DOHH2 (cell line): ENCODE measurements around the gene TNK2.
"Not testable (repeated sequence)": the region's sequence is repeated elsewhere in the genome, so short reads cannot be mapped to it uniquely, and the experiment has no call there.

Experiments
- H3F3A ChIP-seq: fragments of 200-600 bp; sonication (generic), shearing (Covaris generic); 2 replicates; pipeline ENCODE4 v1.6.0; 2016; ENCODE audit warnings: antibody characterized with exemption, mild to moderate bottlenecking; ENCODE audit not compliant: control insufficient read depth, insufficient read depth
- H3K27ac ChIP-seq: fragments of 200-600 bp; sonication (generic); 2 replicates; pipeline ENCODE4 v1.5.1; 2014; ENCODE audit warnings: low read depth, mild to moderate bottlenecking, low read length, moderate library complexity
- H3K27me3 ChIP-seq: fragments of 200-600 bp; sonication (generic); 2 replicates; pipeline ENCODE4 v1.6.1; 2014; ENCODE audit warnings: mild to moderate bottlenecking, low read length, mixed read lengths; ENCODE audit not compliant: control insufficient read depth
- H3K36me3 ChIP-seq: fragments of 200-600 bp; sonication (generic); 2 replicates; pipeline ENCODE4 v1.6.1; 2014; ENCODE audit warnings: mild to moderate bottlenecking, low read length, moderate library complexity, mixed read lengths; ENCODE audit not compliant: control insufficient read depth
- H3K4me1 ChIP-seq: fragments of 200-600 bp; sonication (generic); 2 replicates; pipeline ENCODE4 v1.6.1; 2014; ENCODE audit warnings: mild to moderate bottlenecking, low read length, mixed read lengths; ENCODE audit not compliant: control insufficient read depth
- H3K4me2 ChIP-seq: fragments of 200-600 bp; sonication (generic); 2 replicates; pipeline ENCODE4 v1.6.0; 2014; ENCODE audit warnings: mild to moderate bottlenecking, low read length, moderate library complexity
- H3K4me3 ChIP-seq: fragments of 200-600 bp; sonication (generic); 2 replicates; pipeline ENCODE4 v1.5.1; 2014; ENCODE audit warnings: mild to moderate bottlenecking, low read length, mixed read lengths
- H3K79me2 ChIP-seq: fragments of 200-600 bp; sonication (generic); 2 replicates; pipeline ENCODE4 v1.6.1; 2014; ENCODE audit warnings: mild to moderate bottlenecking, low read length, mixed read lengths; ENCODE audit not compliant: control insufficient read depth
- H3K9me2 ChIP-seq: fragments of 200-600 bp; sonication (generic); replicated peaks from 2 replicates; pipeline ENCODE4 v1.6.1; 2014; ENCODE audit warnings: mild to moderate bottlenecking, low read length, mixed read lengths; ENCODE audit not compliant: control insufficient read depth
- H3K9me3 ChIP-seq: fragments of 200-600 bp; sonication (generic); 2 replicates; pipeline ENCODE4 v1.6.1; 2014; ENCODE audit warnings: antibody characterized with exemption, low read length, mixed read lengths; ENCODE audit not compliant: control insufficient read depth, insufficient read depth
- H4K20me1 ChIP-seq: fragments of 200-600 bp; sonication (generic); 2 replicates; pipeline ENCODE4 v1.6.0; 2014; ENCODE audit warnings: low read depth, mild to moderate bottlenecking, antibody characterized with exemption, low read length, moderate library complexity; ENCODE audit not compliant: control insufficient read depth, insufficient read depth
- CTCF ChIP-seq: fragments of 200-600 bp; sonication (generic); IDR thresholded peaks from one replicate; pipeline ENCODE4 v1.5.1; 2014; ENCODE audit warnings: antibody characterized with exemption, mild to moderate bottlenecking, low read depth, low read length; ENCODE audit not compliant: poor library complexity, severe bottlenecking
- EZH2phosphoT487 ChIP-seq: fragments of 200-600 bp; sonication (generic); IDR thresholded peaks from 2 replicates; pipeline ENCODE4 v1.6.1; 2017; ENCODE audit warnings: borderline replicate concordance, mild to moderate bottlenecking, antibody characterized with exemption, low read length, moderate library complexity, mixed read lengths

TNK2 gene

GRCh38 chr3:195916291-195916690 is 7.9 kb upstream of the TNK2 start:
- Histone ChIP-seq H3K4me2 (no peak overlapping the region), H3K79me2 (no peaks in the 10 kb centered on the region), H3K9me3 (no peaks in the 10 kb centered on the region), H3F3A (no peaks in the 10 kb centered on the region), H3K27me3 (peaks cover 16% of the 10 kb centered on the region), H4K20me1 (no peaks in the 10 kb centered on the region), H3K27ac (no peak overlapping the region), H3K4me3 (no peak overlapping the region), H3K4me1 (peaks cover 8% of the 10 kb centered on the region), H3K9me2 (no peaks in the 10 kb centered on the region), H3K36me3 (no peaks in the 10 kb centered on the region)
- TF ChIP-seq CTCF (no peak), EZH2phosphoT487 (no peak)

GRCh38 chr3:195914648-195915473 is 6.5 kb upstream of the TNK2 start:
- H4K20me1 ChIP-seq, result no peaks in the 10 kb centered on the region
- H3K4me1 ChIP-seq, result peaks cover 13% of the 10 kb centered on the region
- no peaks in the 10 kb centered on the region for H3K79me2 ChIP-seq
- no peak overlapping the region for H3K27ac ChIP-seq
- H3K9me2 ChIP-seq, result no peaks in the 10 kb centered on the region
- H3K4me2 ChIP-seq, result peak overlapping the region; percentile 35; the same call in 1 of the 2 replicates
- no peaks in the 10 kb centered on the region for H3F3A ChIP-seq
- H3K27me3 ChIP-seq, result peaks cover 16% of the 10 kb centered on the region
- TF ChIP-seq EZH2phosphoT487, result no peak
- TF ChIP-seq CTCF, result peak; percentile 96
- H3K36me3 ChIP-seq, result no peaks in the 10 kb centered on the region
- H3K9me3 ChIP-seq, result no peaks in the 10 kb centered on the region
- H3K4me3 ChIP-seq, result no peak overlapping the region

- H3K27me3 ChIP-seq, result peaks cover 16% of the 10 kb centered on the region
- H3K9me3 ChIP-seq, H3K36me3 ChIP-seq, H3K9me2 ChIP-seq, H3F3A ChIP-seq, H3K79me2 ChIP-seq, H3K27ac ChIP-seq, H4K20me1 ChIP-seq, H3K4me3 ChIP-seq, H3K4me2 ChIP-seq: not testable (repeated sequence)
- H3K4me1 ChIP-seq, result peaks cover 15% of the 10 kb centered on the region
Measured at GRCh38 chr3:195914146-195914545, 5.8 kb upstream of the TNK2 start.

- no peak overlapping the region for H3K4me2 ChIP-seq
- H3K9me2 ChIP-seq, result no peaks in the 10 kb centered on the region
- no peaks in the 10 kb centered on the region for H3K9me3 ChIP-seq
Measured at GRCh38 chr3:195913382-195913781, 5.0 kb upstream of the TNK2 start.

More at GRCh38 chr3:195913382-195913781, 5.0 kb upstream of the TNK2 start:
- TF ChIP-seq CTCF (no peak), EZH2phosphoT487 (no peak)
- Histone ChIP-seq H3K27ac (no peak overlapping the region), H3K36me3 (no peaks in the 10 kb centered on the region), H3K27me3 (peaks cover 17% of the 10 kb centered on the region), H3F3A (no peaks in the 10 kb centered on the region), H3K4me3 (no peak overlapping the region), H3K79me2 (no peaks in the 10 kb centered on the region), H4K20me1 (no peaks in the 10 kb centered on the region), H3K4me1 (peaks cover 19% of the 10 kb centered on the region)
